A549 (cell line): ENCODE measurements around the gene GRIN2D.

Experiments
- BHLHE40 ChIP-seq: IDR thresholded peaks from 2 replicates; pipeline ENCODE4 v1.6.1; 2012; ENCODE audit warnings: low read depth, low read length, inconsistent platforms
- CTCF ChIP-seq: fragments of >200 bp; sonication (Bioruptor Twin); formaldehyde crosslinking; IDR thresholded peaks from 3 replicates; pipeline ENCODE4 v1.5.1; 2016
- E2F6 ChIP-seq: IDR thresholded peaks from 2 replicates; pipeline ENCODE4 v1.6.1; 2012; ENCODE audit warnings: low read depth, borderline replicate concordance
- PBX3 ChIP-seq: IDR thresholded peaks from 2 replicates; pipeline ENCODE4 v1.6.1; 2012
- POLR2A ChIP-seq: IDR thresholded peaks from 2 replicates; pipeline ENCODE4 v1.6.1; 2012; ENCODE audit warnings: mild to moderate bottlenecking, low read length
- RCOR1 ChIP-seq: fragments of 150-350 bp; IDR thresholded peaks from 2 replicates; pipeline ENCODE4 v1.6.1; 2014; ENCODE audit warnings: antibody characterized with exemption, low read length, low read depth
- SMC3 ChIP-seq: fragments of >200 bp; sonication (Bioruptor Twin); formaldehyde crosslinking; IDR thresholded peaks from 3 replicates; pipeline ENCODE4 v1.6.1; 2018; ENCODE audit warnings: inconsistent platforms

- no peak for TF ChIP-seq E2F6
- TF ChIP-seq SMC3: no peak
- TF ChIP-seq POLR2A: no peak
- TF ChIP-seq CTCF: no peak
- TF ChIP-seq BHLHE40: no peak
- no peak for TF ChIP-seq RCOR1
- no peak for TF ChIP-seq PBX3
Measured at GRCh38 chr19:48372904-48373303, 20.6 kb upstream of the GRIN2D start.
